DMS 273 (cell line): ENCODE results near the gene SCGB1D1.
"Not testable (repeated sequence)": the region's sequence is repeated elsewhere in the genome, so short reads cannot be mapped to it uniquely, and the experiment has no call there.

Experiments used
- DNase-seq: peaks from one replicate; lab custom pipeline; 2025; ENCODE audit not compliant: unreplicated experiment; lab: John Stamatoyannopoulos, UW

Gene SCGB1D1

GRCh38 chr11:62157603-62158002, 32.4 kb upstream of the SCGB1D1 start:
- no peak for DNase-seq

- DNase-seq = no peak
Observed at GRCh38 chr11:62166371-62166770, 23.6 kb upstream of the SCGB1D1 start.

GRCh38 chr11:62169448-62169847, 20.6 kb upstream of the SCGB1D1 start:
- DNase-seq = no peak

GRCh38 chr11:62169935-62170334, 20.1 kb upstream of the SCGB1D1 start:
- DNase-seq = no peak

GRCh38 chr11:62171261-62171723, 18.7 kb upstream of the SCGB1D1 start:
- peak; percentile 88 for DNase-seq

- DNase-seq = no peak
Observed at GRCh38 chr11:62172294-62172693, 17.7 kb upstream of the SCGB1D1 start.

- DNase-seq = no peak
Observed at GRCh38 chr11:62176766-62177165, 13.2 kb upstream of the SCGB1D1 start.

GRCh38 chr11:62179995-62180394, 10.0 kb upstream of the SCGB1D1 start:
- no peak for DNase-seq

- DNase-seq = no peak
Observed at GRCh38 chr11:62181097-62181496, 8.9 kb upstream of the SCGB1D1 start.

- DNase-seq = no peak
Observed at GRCh38 chr11:62182147-62182891, 7.7 kb upstream of the SCGB1D1 start.

GRCh38 chr11:62186195-62186594, 3.8 kb upstream of the SCGB1D1 start:
- DNase-seq = no peak

- DNase-seq = no peak
Observed at GRCh38 chr11:62193952-62194351, 3.9 kb downstream of the SCGB1D1 start.

GRCh38 chr11:62195010-62195409, 5.0 kb downstream of the SCGB1D1 start:
- DNase-seq = not testable (repeated sequence)

- DNase-seq = no peak
Observed at GRCh38 chr11:62195945-62196344, 5.9 kb downstream of the SCGB1D1 start.

- DNase-seq = not testable (repeated sequence)
Observed at GRCh38 chr11:62197400-62197799, 7.4 kb downstream of the SCGB1D1 start.

- DNase-seq = no peak
Observed at GRCh38 chr11:62201376-62201775, 11.4 kb downstream of the SCGB1D1 start.

GRCh38 chr11:62202910-62203309, 12.9 kb downstream of the SCGB1D1 start:
- no peak for DNase-seq

GRCh38 chr11:62204430-62204829, 14.4 kb downstream of the SCGB1D1 start:
- no peak for DNase-seq

- DNase-seq = no peak
Observed at GRCh38 chr11:62205441-62205840, 15.4 kb downstream of the SCGB1D1 start.

- DNase-seq = not testable (repeated sequence)
Observed at GRCh38 chr11:62206276-62207066, 16.5 kb downstream of the SCGB1D1 start.

GRCh38 chr11:62208785-62209144, 18.7 kb downstream of the SCGB1D1 start:
- no peak for DNase-seq

- DNase-seq = peak; percentile 45
Observed at GRCh38 chr11:62217191-62217748, 27.3 kb downstream of the SCGB1D1 start.
